ENCODE results near the gene RASA3. TPM values are rescaled to one million over a fixed set of nuclear protein-coding genes. Genes with fewer than 3 reads are reported as not detected.
"Not testable (repeated sequence)": the region's sequence is repeated elsewhere in the genome, so short reads cannot be mapped to it uniquely, and the experiment has no call there.

Gene RASA3
- total RNA-seq, 2 experiments from 2014 or later: 97.2 to 99.3 TPM

DNA sequence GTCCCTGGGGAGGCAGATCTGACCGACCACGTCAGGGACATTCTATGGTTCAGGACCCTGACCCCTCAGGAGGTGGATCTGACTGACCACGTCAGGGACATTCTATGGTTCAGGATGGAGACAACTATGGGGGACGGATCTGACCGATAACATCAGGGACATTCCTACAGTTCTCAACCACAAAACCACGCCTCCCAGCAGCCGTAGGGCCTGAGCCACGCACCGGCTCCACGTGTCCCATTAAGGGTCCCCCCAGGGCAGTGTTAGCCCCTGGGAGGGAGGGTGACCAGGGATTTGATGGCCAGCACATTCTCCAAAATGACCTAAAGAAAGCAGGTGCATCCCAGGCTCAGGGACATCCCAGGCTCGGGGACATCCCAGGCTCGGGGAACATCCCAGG lies 109.5 kb downstream of the RASA3 start:
- Mint-ChIP-seq H3K9me3 (no peaks in the 10 kb centered on the region), H3K27me3 (no peaks in the 10 kb centered on the region), H3K4me1 (peaks cover 3% of the 10 kb centered on the region), H3K4me3 (no peak overlapping the region), H3K36me3 (ENCODE audit: low read depth) (peaks cover 61% of the 10 kb centered on the region), H3K27ac (no peak overlapping the region)
- no peak for DNase-seq
- ChIA-PET CTCF (no interaction called here), POLR2A (no interaction called here)

DNA sequence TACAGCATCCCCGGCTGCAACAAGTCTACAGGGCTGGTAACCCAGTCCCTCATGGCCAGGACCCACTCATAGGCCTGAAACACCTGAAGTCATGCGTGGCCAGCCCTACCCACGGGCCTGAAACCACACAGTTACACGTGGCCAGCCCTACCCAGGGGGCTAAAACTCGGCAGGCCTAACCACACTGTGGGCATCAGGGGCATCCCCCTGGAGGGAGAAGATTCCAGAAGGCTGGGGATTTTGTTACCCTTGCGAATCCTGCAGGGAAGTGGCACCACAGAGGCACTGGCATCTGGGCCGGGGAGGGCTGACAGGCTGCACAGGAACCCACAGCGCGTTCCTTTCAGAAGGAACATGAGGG lies 110.1 kb downstream of the RASA3 start:
- H3K27me3 Mint-ChIP-seq: no peaks in the 10 kb centered on the region
- CTCF ChIA-PET: no interaction called here

DNA sequence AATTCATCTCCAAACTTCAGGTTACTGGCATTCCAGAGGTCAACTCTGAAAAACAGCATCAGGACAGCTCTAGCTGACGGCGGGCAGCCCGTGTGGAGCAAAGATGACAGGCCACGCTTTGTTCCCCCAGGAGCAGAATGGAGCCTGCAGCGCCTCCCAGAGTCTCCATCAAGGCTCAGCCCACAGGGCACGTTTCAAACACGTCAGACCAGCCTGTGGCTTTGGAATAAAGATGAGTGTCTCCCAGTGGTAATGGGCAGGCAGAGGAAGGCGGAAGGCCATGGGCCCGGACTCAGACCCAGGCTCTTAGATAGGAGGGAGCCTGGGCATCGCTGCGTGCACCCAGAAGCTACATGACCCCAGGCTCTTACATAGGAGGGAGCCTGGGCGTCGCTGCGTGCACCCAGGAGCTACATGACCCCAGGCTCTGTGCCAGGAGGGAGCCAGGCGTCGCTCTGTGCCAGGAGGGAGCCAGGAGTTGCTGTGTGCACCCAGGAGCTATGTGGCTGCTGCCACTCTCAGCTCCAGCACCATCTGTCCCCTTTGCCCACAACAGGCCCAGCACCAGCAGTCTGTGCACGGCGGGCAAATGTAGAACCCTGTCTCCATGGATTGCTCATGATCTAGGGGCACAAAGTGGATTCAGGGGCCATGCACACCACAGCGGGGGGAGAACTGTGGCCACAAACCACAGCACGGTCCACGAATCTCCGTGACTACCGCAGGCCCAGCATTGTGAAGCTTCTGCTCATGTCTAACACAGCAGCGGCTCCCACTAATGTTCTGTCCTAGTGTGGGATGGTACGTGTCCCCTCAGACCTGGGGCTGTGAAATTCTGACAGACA lies 110.7 kb downstream of the RASA3 start:
- H3K4me1 Mint-ChIP-seq: peaks cover 3% of the 10 kb centered on the region
- no peaks in the 10 kb centered on the region for H3K9me3 Mint-ChIP-seq
- H3K4me3 Mint-ChIP-seq: no peak overlapping the region
- no peaks in the 10 kb centered on the region for H3K27me3 Mint-ChIP-seq
- ChIA-PET CTCF (no interaction called here), POLR2A (no interaction called here)
- no peak overlapping the region for H3K27ac Mint-ChIP-seq
- no peak for DNase-seq
- peaks cover 62% of the 10 kb centered on the region for H3K36me3 Mint-ChIP-seq (ENCODE audit: low read depth)

More for the DNA sequence above, 110.1 kb downstream of the RASA3 start:
- Mint-ChIP-seq H3K36me3 (ENCODE audit: low read depth) (peaks cover 61% of the 10 kb centered on the region), H3K27ac (no peak overlapping the region), H3K4me3 (no peak overlapping the region), H3K9me3 (no peaks in the 10 kb centered on the region), H3K4me1 (peaks cover 3% of the 10 kb centered on the region)
- POLR2A ChIA-PET: no interaction called here
- DNase-seq: no peak

DNA sequence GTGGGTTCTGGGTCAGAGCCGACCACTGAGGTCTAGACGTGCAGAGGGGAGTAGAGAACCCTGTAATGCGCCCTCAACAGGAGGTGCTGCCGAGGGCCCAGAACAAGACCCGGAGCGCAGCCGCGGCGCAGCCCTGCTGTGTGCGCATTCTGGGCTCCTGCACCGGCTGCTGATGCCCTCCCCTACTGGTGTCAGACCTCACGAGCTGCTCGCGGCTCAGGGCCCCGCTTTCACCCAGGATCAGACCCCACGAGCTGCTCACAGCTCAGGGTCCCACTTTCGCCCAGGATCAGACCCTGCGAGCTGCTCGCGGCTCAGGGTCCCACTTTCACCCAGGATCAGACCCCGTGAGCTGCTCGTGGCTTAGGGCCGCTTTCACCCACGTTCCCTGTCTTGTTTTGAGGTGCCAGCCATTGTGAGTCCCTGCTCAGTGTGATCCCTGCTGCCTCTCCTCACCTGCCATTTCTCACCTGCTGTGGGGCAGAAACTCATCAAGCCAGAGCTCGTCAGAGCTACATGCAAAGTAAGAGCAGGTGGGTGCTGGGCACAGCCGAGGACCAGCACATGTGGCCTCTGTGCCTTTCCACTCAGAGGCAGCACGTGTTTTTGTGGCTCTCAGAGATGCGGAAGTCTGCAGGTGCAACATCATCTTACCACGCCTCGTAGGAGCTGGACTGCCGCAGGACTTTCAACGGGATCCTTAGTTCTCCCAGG lies 111.5 kb downstream of the RASA3 start:
- Mint-ChIP-seq H3K27me3 (no peaks in the 10 kb centered on the region), H3K27ac (no peak overlapping the region), H3K36me3 (ENCODE audit: low read depth) (peaks cover 61% of the 10 kb centered on the region), H3K4me3 (no peak overlapping the region), H3K4me1 (peaks cover 4% of the 10 kb centered on the region), H3K9me3 (no peaks in the 10 kb centered on the region)
- POLR2A ChIA-PET: no interaction called here
- DNase-seq: no peak
- CTCF ChIA-PET: no interaction called here

DNA sequence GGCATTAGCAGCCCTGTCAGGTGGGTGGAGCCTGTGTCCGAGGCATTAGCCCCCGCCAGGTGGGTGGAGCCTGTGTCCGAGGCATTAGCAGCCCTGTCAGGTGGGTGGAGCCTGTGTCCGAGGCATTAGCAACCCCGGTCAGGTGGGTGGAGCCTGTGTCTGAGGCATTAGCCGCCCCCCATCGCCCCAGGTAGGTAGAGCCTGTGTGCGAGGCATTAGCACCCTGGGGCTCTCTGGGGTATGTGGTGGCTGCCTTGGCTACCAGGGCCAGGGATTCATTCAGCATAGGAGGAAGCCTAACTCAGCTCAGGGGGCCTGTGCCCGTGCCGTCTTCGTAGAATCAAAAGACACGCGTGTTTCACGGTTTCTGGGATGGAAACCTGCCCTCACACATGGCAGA lies 112.3 kb downstream of the RASA3 start:
- peaks cover 60% of the 10 kb centered on the region for H3K36me3 Mint-ChIP-seq (ENCODE audit: low read depth)
- H3K9me3 Mint-ChIP-seq, H3K27me3 Mint-ChIP-seq, POLR2A ChIA-PET, H3K4me3 Mint-ChIP-seq, H3K4me1 Mint-ChIP-seq, CTCF ChIA-PET, H3K27ac Mint-ChIP-seq, DNase-seq: not testable (repeated sequence)

DNA sequence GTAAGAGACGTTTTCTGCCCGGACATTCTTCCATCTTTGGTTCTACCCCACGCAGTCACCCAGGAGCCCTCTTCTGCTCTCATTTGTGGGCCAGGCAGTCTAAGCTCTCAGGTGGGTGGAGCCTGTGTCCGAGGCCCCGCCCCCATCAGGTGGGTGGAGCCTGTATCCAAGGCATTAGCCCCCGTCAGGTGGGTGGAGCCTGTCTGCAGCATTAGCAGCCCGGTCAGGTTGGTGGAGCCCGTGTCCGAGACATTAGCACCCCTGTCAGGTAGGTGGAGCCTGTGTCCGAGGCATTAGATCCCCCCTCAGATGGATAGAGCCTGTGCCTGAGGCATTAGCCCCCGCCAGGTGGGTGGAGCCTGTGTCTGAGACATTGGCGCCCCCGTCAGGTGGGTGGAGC lies 113.1 kb downstream of the RASA3 start:
- peaks cover 4% of the 10 kb centered on the region for H3K4me1 Mint-ChIP-seq
- no peak overlapping the region for H3K4me3 Mint-ChIP-seq
- POLR2A ChIA-PET: no interaction called here
- H3K27me3 Mint-ChIP-seq: no peaks in the 10 kb centered on the region
- DNase-seq: peak; percentile 39
- no peaks in the 10 kb centered on the region for H3K9me3 Mint-ChIP-seq
- no peak overlapping the region for H3K27ac Mint-ChIP-seq
- peaks cover 62% of the 10 kb centered on the region for H3K36me3 Mint-ChIP-seq (ENCODE audit: low read depth)
- CTCF ChIA-PET: no interaction called here

DNA sequence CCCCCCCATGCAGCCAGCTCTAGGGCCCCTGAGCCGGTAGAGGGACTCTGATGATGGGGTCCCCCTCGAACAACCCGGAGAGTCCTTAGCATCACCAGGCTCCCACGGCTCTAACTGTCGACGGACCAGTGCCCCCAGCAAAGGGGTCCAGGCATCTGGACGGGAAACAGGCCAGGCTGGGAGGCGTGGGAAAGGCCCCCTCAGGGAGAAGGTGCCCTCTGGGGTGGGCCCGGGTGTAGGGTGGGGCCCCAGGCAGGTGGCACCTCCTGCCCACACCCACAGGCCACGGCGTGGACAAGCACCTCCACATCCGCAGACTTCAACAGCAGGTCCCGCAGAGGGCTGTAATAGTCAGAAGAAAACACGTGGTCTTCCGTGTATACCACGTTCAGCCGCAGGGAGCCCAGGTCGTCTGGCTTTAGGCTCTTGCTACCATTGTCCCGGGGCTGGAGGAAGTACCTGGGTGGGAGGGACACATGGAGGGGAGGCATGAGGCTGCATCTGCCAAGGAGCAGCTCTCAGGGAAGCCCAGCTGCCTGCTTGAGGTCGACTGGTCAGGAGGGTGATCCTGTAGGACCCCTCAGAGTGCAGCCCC lies 113.9 kb downstream of the RASA3 start:
- no peak overlapping the region for H3K27ac Mint-ChIP-seq
- no peaks in the 10 kb centered on the region for H3K27me3 Mint-ChIP-seq
- DNase-seq: no peak
- peaks cover 55% of the 10 kb centered on the region for H3K36me3 Mint-ChIP-seq (ENCODE audit: low read depth)
- no peaks in the 10 kb centered on the region for H3K9me3 Mint-ChIP-seq
- H3K4me1 Mint-ChIP-seq: peaks cover 1% of the 10 kb centered on the region
- ChIA-PET CTCF (no interaction called here), POLR2A (no interaction called here)
- H3K4me3 Mint-ChIP-seq: no peak overlapping the region

DNA sequence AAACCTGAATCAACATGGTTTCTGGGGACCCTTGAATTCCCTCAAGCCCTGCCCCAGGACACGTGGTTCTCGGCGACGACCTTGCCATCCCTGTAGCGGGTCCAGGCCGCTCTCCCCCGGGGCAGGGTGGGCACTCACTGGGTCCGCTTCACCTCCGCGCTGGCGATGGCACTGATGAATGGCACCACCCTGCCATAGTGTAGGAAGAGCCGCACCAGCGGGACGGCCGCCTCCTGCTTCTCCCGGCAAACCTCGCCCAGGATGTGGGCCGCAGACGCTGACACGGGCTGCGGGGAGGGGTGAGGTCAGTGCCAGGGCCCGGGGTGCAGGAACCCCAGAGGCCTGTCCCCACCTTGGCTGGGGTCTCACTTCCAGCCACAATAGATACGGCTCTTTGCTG lies 114.5 kb downstream of the RASA3 start:
- H3K36me3 Mint-ChIP-seq (ENCODE audit: low read depth): peaks cover 52% of the 10 kb centered on the region
- DNase-seq: no peak
- peaks cover 1% of the 10 kb centered on the region for H3K4me1 Mint-ChIP-seq
- CTCF ChIA-PET: no interaction called here
- POLR2A ChIA-PET: no interaction called here
- no peaks in the 10 kb centered on the region for H3K9me3 Mint-ChIP-seq
- H3K27ac Mint-ChIP-seq: no peak overlapping the region
- H3K4me3 Mint-ChIP-seq: no peak overlapping the region
- no peaks in the 10 kb centered on the region for H3K27me3 Mint-ChIP-seq

DNA sequence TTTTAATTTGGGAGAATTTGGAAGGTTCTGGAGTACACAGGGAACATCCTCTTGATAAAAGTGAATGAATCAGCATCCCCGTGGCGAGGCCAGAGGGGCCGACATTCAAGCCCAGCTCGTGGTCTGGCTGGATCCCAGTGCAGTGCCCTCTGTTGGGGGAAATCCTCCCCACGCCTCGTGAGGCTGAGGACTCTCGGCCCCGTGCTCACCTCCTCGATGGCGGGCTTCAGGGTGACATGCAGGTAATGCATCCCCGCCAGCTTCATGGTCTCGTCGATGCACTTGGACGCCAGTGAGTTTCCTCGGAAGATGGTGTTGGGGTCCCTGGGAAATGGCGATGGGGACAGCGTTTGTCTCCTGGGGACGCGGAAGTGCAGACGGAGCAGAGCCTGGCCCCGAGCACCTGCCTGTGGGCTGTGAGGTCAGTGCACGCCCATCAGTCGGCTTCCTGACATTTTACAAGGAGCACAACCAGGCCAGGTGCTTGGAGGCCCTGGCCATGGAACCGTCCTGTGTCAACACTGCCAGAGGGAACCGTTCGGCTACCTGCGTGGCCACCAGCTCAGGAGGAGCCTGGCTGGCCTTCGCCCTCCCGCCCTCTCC lies 115.3 kb downstream of the RASA3 start:
- Mint-ChIP-seq H3K4me1 (peaks cover 1% of the 10 kb centered on the region), H3K4me3 (no peak overlapping the region), H3K27me3 (no peaks in the 10 kb centered on the region), H3K9me3 (no peaks in the 10 kb centered on the region), H3K27ac (no peak overlapping the region), H3K36me3 (ENCODE audit: low read depth) (peaks cover 52% of the 10 kb centered on the region)
- CTCF ChIA-PET: no interaction called here
- POLR2A ChIA-PET: no interaction called here
- DNase-seq: no peak

DNA sequence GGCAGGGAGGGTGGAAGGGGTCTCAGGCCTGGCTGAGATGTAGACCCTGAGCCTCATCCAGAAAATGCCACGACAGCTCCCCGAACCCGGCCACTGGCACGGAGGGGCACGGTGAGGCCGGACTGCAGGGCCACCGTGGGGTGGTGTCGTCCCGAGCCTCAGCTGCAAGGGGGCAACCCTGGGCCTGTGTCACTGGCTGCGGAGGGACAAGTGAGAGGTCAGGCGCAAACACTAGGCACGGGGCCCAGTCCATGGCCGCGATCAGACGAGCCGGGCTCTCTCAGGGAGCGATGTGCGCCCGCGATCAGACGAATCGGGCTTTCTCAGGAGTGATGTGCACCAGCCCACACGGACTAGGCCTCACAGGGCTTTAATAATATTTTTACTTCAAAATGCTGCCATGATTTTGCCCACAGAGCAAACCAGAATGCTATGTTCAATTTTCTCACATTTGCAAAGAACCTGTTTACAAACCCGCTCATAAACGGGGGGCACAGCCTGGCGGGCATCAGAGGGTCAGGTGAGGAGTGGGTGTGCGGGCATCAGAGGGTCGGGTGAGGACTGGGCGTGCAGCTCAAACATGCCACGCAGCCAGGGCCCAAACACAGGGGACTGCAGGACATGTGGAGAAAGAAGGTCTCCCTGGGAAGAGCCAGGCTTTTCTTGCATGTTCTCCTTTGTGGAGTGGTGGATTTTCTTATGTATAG lies 115.9 kb downstream of the RASA3 start:
- Mint-ChIP-seq H3K36me3 (ENCODE audit: low read depth) (peaks cover 49% of the 10 kb centered on the region), H3K9me3 (no peaks in the 10 kb centered on the region), H3K27ac (peak overlapping the region; percentile 57), H3K4me3 (no peak overlapping the region), H3K4me1 (peaks cover 1% of the 10 kb centered on the region), H3K27me3 (no peaks in the 10 kb centered on the region)
- ChIA-PET POLR2A (no interaction called here), CTCF (no interaction called here)
- DNase-seq: no peak

DNA sequence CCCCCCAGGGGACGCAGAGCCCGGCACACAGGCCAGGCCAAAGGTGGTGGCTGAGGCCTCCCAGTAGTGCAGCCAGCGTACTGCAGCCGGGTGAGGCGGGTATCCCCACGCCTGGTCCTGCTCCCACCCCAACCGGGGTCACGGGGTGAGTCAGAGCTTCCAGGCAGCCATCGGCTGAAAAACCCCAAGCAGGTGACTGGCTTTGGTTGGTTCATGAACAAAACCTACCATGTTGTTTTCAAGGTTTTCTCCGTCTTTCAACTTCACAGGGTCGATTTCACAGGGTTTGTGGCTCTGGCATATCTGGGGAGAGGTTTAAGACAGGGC lies 116.5 kb downstream of the RASA3 start:
- Mint-ChIP-seq H3K4me3 (no peak overlapping the region), H3K36me3 (ENCODE audit: low read depth) (peaks cover 47% of the 10 kb centered on the region), H3K27me3 (no peaks in the 10 kb centered on the region), H3K4me1 (peaks cover 4% of the 10 kb centered on the region), H3K9me3 (no peaks in the 10 kb centered on the region), H3K27ac (no peak overlapping the region)
- POLR2A ChIA-PET: no interaction called here
- CTCF ChIA-PET: no interaction called here
- no peak for DNase-seq

DNA sequence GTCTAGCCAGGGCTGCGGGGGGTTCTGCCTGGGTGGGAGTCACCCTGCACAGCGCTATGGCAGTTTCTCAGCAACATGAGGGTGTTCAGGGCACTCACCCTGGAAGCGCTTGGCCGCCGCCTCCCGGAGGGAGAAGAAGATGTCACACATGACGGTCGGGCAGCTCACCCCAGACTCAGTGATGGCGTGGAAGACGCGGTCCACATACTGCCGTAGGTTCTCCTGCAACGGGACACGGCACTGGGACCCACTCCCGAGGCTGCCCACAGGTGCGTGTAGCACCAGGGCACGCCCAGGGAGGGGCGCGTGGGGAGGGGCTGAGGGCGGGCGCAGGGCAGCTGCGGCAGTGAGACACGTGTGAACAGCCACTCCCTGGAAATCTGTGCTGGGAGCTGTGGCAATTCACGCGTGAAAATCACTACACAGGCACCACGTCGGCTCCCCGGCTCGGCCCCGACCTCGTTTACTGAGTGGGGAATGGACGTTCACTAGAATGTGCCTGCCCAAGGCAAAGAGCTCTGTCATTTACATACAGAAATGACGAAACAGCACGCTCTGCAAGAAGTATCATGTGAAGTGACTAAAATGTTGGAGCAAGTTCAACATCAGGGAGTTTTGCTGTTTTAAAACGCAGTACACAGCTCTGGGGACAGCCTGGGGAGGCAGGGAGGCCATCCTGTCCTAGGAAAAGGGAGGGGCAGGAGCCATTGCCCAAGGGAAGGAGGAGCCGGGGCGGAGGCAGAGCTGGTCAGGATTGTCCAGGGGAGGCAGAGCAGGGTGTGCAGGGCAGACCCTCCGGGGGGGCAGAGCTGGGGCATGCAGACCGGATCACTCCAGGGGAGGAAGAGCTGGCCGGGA lies 117.1 kb downstream of the RASA3 start:
- CTCF ChIA-PET: no interaction called here
- peaks cover 6% of the 10 kb centered on the region for H3K4me1 Mint-ChIP-seq
- POLR2A ChIA-PET: no interaction called here
- H3K27me3 Mint-ChIP-seq: no peaks in the 10 kb centered on the region
- H3K36me3 Mint-ChIP-seq (ENCODE audit: low read depth): peaks cover 44% of the 10 kb centered on the region
- no peak overlapping the region for H3K4me3 Mint-ChIP-seq
- DNase-seq: no peak
- H3K9me3 Mint-ChIP-seq: no peaks in the 10 kb centered on the region
- no peak overlapping the region for H3K27ac Mint-ChIP-seq

Measured in activated CD4-positive, alpha-beta memory T cell treated with anti-CD3 and anti-CD28 coated beads, Interleukin-2, amount 10 ng/mL, durations not matched to agents 7 days and 5 days (primary cell).